ENCODE results near the gene TEAD1.

- no peak for TF ChIP-seq CTCF (IDR thresholded peaks at IDR 0.05)
- no peak for TF ChIP-seq POLR2A (IDR thresholded peaks at IDR 0.05)
These were observed 179.1 kb downstream of the TEAD1 start for GRCh38 chr11:12853325-12853651.

Measured in tibial nerve (tissue), 3 donors.